Right lobe of liver (tissue), 6 donors: ENCODE data around the gene MTRR. TPM values are rescaled to one million over a fixed set of nuclear protein-coding genes. Genes with fewer than 3 reads are reported as not detected.
A peak's percentile ranks its signal among the peaks of the same experiment; 100 is the strongest.

Experiments used
- ATAC-seq, 4 donors: fragments of 200-7000 bp; cut with Tn5 transposase; one replicate each; pipeline ENCODE4 v1.9.1; 2020; ENCODE audit warnings: mild to moderate bottlenecking in 4 of 4, moderate library complexity in 4 of 4
- DNase-seq, 3 donors: peaks; one replicate each; pipeline ENCODE4 v3.0.0-alpha.2; 2020
- H3K27ac ChIP-seq, 3 donors: fragments of 200-600 bp; one replicate each; pipeline ENCODE4 v1.8.0; 2022
- H3K27me3 ChIP-seq, 2 donors: fragments of 200-600 bp; one replicate each; pipeline ENCODE4 v1.8.0; 2022
- H3K36me3 ChIP-seq, 4 donors: fragments of 200-600 bp; sonication (generic) in 1 of 4; one replicate each; pipeline versions ENCODE4 v1.5.1 to v1.8.0; 2017 to 2022; ENCODE audit warnings: control low read depth in 1 of 4
- H3K4me1 ChIP-seq, 4 donors: fragments of 200-600 bp; sonication (generic) in 1 of 4; one replicate each; pipeline versions ENCODE4 v1.5.1 to v1.8.0; 2017 to 2022; ENCODE audit warnings: control low read depth in 1 of 4
- H3K4me3 ChIP-seq, 3 donors: fragments of 200-600 bp; one replicate each; pipeline ENCODE4 v1.8.0; 2022
- H3K9me3 ChIP-seq, 4 donors: fragments of 200-600 bp; sonication (generic) in 1 of 4; one replicate each; pipeline versions ENCODE4 v1.5.1 to v1.8.0; 2017 to 2022; ENCODE audit warnings: control low read depth in 1 of 4
- POLR2A ChIP-seq: fragments of 450-650 bp; IDR thresholded peaks from one replicate; pipeline ENCODE4 v1.6.1; 2017; ENCODE audit warnings: antibody characterized with exemption, mild to moderate bottlenecking
- WGBS: methylation state at CpG from one replicate; pipeline ENCODE4 v1.1.6; 2018; ENCODE audit warnings: low coverage, low lambda C conversion rate; ENCODE audit not compliant: insufficient coverage; ENCODE audit errors: missing lambda C conversion rate; 5-methylcytosine and 5-hydroxymethylcytosine counted together
- intact Hi-C, 2 donors: fragments of 100-400 bp; cut with DNase I; formaldehyde crosslinking; loops; one replicate each; pipeline versions ENCODE4 v1.11.2 to v1.14.1; 2022
- total RNA-seq, 6 experiments: library from RNA; depleted of rRNA in 2 of 6; stranded (reverse); fragments of >200 nt in 2 of 6; fragmentation: NEBNext Ultra II Directional in 3 of 6; extraction: Animal tissue kit (Norgen Biotek cat#: 25700) in 3 of 6; gene quantifications; one replicate each; pipeline versions ENCODE4 v1.1.0 to v1.2.4, GENCODE V29; 2016 to 2023
- TF ChIP-seq, protein P1 (sequence below), 4 donors: fragments of 200-600 bp in 3 of 4; fragments of 450-650 bp in 1 of 4; IDR thresholded peaks; one replicate each; pipeline versions ENCODE4 v1.5.1 to v1.8.0; 2016 to 2022; ENCODE audit warnings: antibody characterized with exemption in 4 of 4, mild to moderate bottlenecking in 2 of 4
- donor health status: DM: no; HTN: yes; CAD: no.
- donor health status: DM: no; HTN: no; CAD: no.
- donor health status: DM: no; HTN: no; CAD: no.
- donor health status: DM: no; HTN: yes; CAD: no.
- donor health status: DM: no; HTN: yes; CAD: no.

MTRR gene
- total RNA-seq, 6 experiments from 2014 or later = 31.5 to 42.1 (median 36.7) TPM

GRCh38 chr5:7874639-7875038 is 5.7 kb downstream of the MTRR start:
- peaks cover 0 to 42% (median 17%) of the 10 kb centered on the region in 4 donors for H3K4me1 ChIP-seq
- no peaks in the 10 kb centered on the region for H3K27me3 ChIP-seq
- intact Hi-C loops = no loop called here
- WGBS = 100% methylated on average over 2 of the region's 2 CpGs
- no peak overlapping the region for H3K4me3 ChIP-seq
- no peaks in the 10 kb centered on the region for H3K9me3 ChIP-seq
- H3K36me3 ChIP-seq = peaks cover 0 to 23% (median 3%) of the 10 kb centered on the region in 4 donors
- no peak for TF ChIP-seq POLR2A
- H3K27ac ChIP-seq = no peak overlapping the region
- ATAC-seq (no peak), DNase-seq (no peak)

- DNase-seq = no peak
- no peak for ATAC-seq
- H3K4me3 ChIP-seq = no peak overlapping the region
- H3K9me3 ChIP-seq = no peaks in the 10 kb centered on the region
- H3K27ac ChIP-seq = no peak overlapping the region
- H3K27me3 ChIP-seq = no peaks in the 10 kb centered on the region
- peaks cover 0 to 41% (median 18%) of the 10 kb centered on the region in 4 donors for H3K4me1 ChIP-seq
- TF ChIP-seq POLR2A = no peak
- TF ChIP-seq, protein P1, sequence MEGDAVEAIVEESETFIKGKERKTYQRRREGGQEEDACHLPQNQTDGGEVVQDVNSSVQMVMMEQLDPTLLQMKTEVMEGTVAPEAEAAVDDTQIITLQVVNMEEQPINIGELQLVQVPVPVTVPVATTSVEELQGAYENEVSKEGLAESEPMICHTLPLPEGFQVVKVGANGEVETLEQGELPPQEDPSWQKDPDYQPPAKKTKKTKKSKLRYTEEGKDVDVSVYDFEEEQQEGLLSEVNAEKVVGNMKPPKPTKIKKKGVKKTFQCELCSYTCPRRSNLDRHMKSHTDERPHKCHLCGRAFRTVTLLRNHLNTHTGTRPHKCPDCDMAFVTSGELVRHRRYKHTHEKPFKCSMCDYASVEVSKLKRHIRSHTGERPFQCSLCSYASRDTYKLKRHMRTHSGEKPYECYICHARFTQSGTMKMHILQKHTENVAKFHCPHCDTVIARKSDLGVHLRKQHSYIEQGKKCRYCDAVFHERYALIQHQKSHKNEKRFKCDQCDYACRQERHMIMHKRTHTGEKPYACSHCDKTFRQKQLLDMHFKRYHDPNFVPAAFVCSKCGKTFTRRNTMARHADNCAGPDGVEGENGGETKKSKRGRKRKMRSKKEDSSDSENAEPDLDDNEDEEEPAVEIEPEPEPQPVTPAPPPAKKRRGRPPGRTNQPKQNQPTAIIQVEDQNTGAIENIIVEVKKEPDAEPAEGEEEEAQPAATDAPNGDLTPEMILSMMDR (IDR thresholded peaks at IDR 0.05) = no peak
- WGBS = 94% methylated on average over 4 of the region's 4 CpGs
- intact Hi-C loops = no loop called here
- peaks cover 0 to 23% (median 4%) of the 10 kb centered on the region in 4 donors for H3K36me3 ChIP-seq
Observed at GRCh38 chr5:7875151-7875550, 6.2 kb downstream of the MTRR start.

- no peaks in the 10 kb centered on the region for H3K9me3 ChIP-seq
- H3K27me3 ChIP-seq = no peaks in the 10 kb centered on the region
- TF ChIP-seq, protein P1 (IDR thresholded peaks at IDR 0.05) = no peak
- no peak for TF ChIP-seq POLR2A
- DNase-seq (no peak), ATAC-seq (peak in 1 of 4 donors; percentile 23)
- no peak overlapping the region for H3K4me3 ChIP-seq
- WGBS = 71% methylated on average over 3 of the region's 3 CpGs
- peaks cover 0 to 26% (median 4%) of the 10 kb centered on the region in 4 donors for H3K36me3 ChIP-seq
- intact Hi-C loops = no loop called here
- peaks cover 0 to 30% (median 14%) of the 10 kb centered on the region in 4 donors for H3K4me1 ChIP-seq
- H3K27ac ChIP-seq = no peak overlapping the region
Observed at GRCh38 chr5:7876867-7877266, 7.9 kb downstream of the MTRR start.

DNA sequence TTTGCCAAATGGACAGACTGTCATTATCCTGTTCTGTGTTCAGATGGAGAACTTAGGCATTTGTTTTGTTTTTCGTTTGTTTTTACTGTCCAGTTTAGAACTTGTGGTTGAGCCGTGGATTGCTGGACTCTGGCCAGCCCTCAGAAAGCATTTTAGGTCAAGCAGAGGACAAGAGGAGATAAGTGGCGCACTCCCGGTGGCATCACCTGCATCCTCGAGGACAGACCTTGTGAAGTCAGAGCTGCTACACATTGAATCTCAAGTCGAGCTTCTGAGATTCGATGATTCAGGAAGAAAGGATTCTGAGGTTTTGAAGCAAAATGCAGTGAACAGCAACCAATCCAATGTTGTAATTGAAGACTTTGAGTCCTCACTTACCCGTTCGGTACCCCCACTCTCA is 8.9 kb downstream of the MTRR start:
- TF ChIP-seq, protein P1 (IDR thresholded peaks at IDR 0.05) = no peak
- TF ChIP-seq POLR2A = no peak
- peak overlapping the region; percentile 3 to 63 (median 42) for H3K27ac ChIP-seq
- DNase-seq = peak; percentile 60 to 79 (median 64)
- peak; percentile 50 to 67 (median 59) for ATAC-seq
- H3K9me3 ChIP-seq = no peaks in the 10 kb centered on the region
- intact Hi-C loops = no loop called here
- no peak overlapping the region for H3K4me3 ChIP-seq
- H3K4me1 ChIP-seq = peaks cover 0 to 30% (median 14%) of the 10 kb centered on the region in 4 donors
- WGBS = 18% methylated on average over 9 of the region's 9 CpGs
- peaks cover 0 to 35% (median 4%) of the 10 kb centered on the region in 4 donors for H3K36me3 ChIP-seq
- no peaks in the 10 kb centered on the region for H3K27me3 ChIP-seq

- no peak for TF ChIP-seq POLR2A
- no peaks in the 10 kb centered on the region for H3K27me3 ChIP-seq
- peak overlapping the region; percentile 41 to 63 (median 42) for H3K27ac ChIP-seq
- peaks cover 0 to 30% (median 14%) of the 10 kb centered on the region in 4 donors for H3K4me1 ChIP-seq
- DNase-seq (peak in 1 of 3 donors; percentile 50), ATAC-seq (peak; percentile 79 to 83 (median 81))
- H3K36me3 ChIP-seq = peaks cover 0 to 40% (median 4%) of the 10 kb centered on the region in 4 donors
- H3K4me3 ChIP-seq = peak overlapping the region in 1 of 3 donors; percentile 6
- H3K9me3 ChIP-seq = no peaks in the 10 kb centered on the region
- intact Hi-C loops = no loop called here
Observed at GRCh38 chr5:7878381-7878873, 9.5 kb downstream of the MTRR start.
